Measurements from ENCODE around the gene CDKN1B.
"Not testable (repeated sequence)": the region's sequence is repeated elsewhere in the genome, so short reads cannot be mapped to it uniquely, and the experiment has no call there.

Gene CDKN1B

GRCh38 chr12:12733118-12733517 lies 15.9 kb downstream of the CDKN1B start:
- POLR2A ChIA-PET: no interaction called here
- TF ChIP-seq, protein P1, sequence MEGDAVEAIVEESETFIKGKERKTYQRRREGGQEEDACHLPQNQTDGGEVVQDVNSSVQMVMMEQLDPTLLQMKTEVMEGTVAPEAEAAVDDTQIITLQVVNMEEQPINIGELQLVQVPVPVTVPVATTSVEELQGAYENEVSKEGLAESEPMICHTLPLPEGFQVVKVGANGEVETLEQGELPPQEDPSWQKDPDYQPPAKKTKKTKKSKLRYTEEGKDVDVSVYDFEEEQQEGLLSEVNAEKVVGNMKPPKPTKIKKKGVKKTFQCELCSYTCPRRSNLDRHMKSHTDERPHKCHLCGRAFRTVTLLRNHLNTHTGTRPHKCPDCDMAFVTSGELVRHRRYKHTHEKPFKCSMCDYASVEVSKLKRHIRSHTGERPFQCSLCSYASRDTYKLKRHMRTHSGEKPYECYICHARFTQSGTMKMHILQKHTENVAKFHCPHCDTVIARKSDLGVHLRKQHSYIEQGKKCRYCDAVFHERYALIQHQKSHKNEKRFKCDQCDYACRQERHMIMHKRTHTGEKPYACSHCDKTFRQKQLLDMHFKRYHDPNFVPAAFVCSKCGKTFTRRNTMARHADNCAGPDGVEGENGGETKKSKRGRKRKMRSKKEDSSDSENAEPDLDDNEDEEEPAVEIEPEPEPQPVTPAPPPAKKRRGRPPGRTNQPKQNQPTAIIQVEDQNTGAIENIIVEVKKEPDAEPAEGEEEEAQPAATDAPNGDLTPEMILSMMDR (IDR thresholded peaks at IDR 0.05; ENCODE audit: control extremely low read depth, extremely low read depth, low read depth, missing control alignments): no peak
- DNase-seq (ENCODE audit: extremely low spot score): no peak
- CTCF ChIA-PET: interaction anchor here (0.7 to 5.6 kb wide), 3 partner anchors 9 to 356 kb away, joined by 3 to 72 read pairs (median 4); no protein-coding TSS in a partner anchor

- POLR2A ChIA-PET: interaction anchor here (1.1 kb wide), 1 partner anchor 15 kb away, joined by 3 read pairs; no protein-coding TSS in a partner anchor
- TF ChIP-seq, protein P1 (IDR thresholded peaks at IDR 0.05; ENCODE audit: control extremely low read depth, extremely low read depth, low read depth, missing control alignments): no peak
- DNase-seq (ENCODE audit: extremely low spot score): no peak
- CTCF ChIA-PET: interaction anchor here (5.6 kb wide), 1 partner anchor 10 kb away, joined by 72 read pairs; no protein-coding TSS in a partner anchor
These were observed 16.9 kb downstream of the CDKN1B start for GRCh38 chr12:12734054-12734453.

GRCh38 chr12:12734561-12735071 lies 17.4 kb downstream of the CDKN1B start:
- DNase-seq (ENCODE audit: extremely low spot score): no peak
- ChIA-PET CTCF (interaction anchor here (1.9 to 5.6 kb wide), 6 partner anchors 10 to 356 kb away, joined by 8 to 72 read pairs (median 38); partner anchors contain the start of gene DDX47), POLR2A (interaction anchor here (1.1 kb wide), 1 partner anchor 15 kb away, joined by 3 read pairs; no protein-coding TSS in a partner anchor)
- TF ChIP-seq, protein P1 (IDR thresholded peaks at IDR 0.05; ENCODE audit: control extremely low read depth, extremely low read depth, low read depth, missing control alignments): no peak

- DNase-seq (ENCODE audit: extremely low spot score): no peak
- POLR2A ChIA-PET: interaction anchor here (0.5 to 0.8 kb wide), 2 partner anchors 9 to 61 kb away, joined by 3 to 4 read pairs; no protein-coding TSS in a partner anchor
- CTCF ChIA-PET: interaction anchor here (0.9 to 5.6 kb wide), 8 partner anchors 11 to 357 kb away, joined by 4 to 72 read pairs (median 34); partner anchors contain the start of genes CDKN1B and DDX47
- TF ChIP-seq, protein P1 (IDR thresholded peaks at IDR 0.05; ENCODE audit: control extremely low read depth, extremely low read depth, low read depth, missing control alignments): no peak
These were observed 18.1 kb downstream of the CDKN1B start for GRCh38 chr12:12735301-12735700.

DNA sequence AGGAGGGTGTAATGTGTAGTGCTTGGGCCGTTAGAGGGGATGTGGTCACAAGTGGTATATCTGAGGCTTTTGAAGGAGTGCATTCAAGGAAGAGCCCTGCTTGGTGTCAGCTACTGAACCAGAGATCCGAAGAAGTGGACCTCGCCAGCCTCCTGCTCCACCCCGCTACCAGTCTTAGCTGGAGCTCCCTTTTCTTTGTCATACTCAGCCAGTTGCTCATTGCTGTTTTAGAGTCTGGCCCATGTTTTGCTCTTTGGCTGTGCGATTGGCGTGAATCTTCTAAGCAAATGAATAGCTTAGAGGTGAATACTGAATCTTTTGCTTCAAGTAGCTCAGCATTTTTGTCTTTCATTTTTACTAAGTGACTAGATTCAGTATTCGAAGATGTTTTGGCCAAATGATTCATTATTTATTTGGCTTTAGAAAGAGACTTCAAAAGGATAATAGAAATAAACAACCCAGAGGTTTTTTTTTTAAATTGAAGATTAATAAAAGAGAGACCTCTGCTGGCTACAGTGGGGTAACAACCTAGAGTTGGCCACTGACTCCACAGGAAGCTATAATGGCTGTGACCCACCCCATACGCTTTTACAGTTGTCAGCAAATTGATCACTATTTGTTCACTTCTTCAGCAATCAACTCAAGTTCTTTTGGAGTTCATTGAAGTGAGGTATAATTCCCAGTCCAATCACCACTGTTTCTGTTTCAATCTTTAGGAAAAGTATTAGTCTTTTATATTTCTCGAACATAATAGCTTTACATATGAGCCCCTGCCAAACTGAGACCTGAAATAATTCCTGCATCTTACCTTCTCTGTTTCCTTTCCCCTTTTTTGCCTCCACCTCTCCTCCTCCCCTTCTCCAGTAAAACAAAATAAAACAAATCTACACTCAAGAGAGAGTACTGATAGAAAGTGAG lies 19.9 kb downstream of the CDKN1B start:
- ChIA-PET POLR2A (interaction anchor here (0.7 to 0.8 kb wide), 4 partner anchors 21 to 1048 kb away, joined by 3 read pairs; partner anchors contain the start of genes GPR19 and GPRC5A), CTCF (interaction anchor here (0.6 to 5.6 kb wide), 57 partner anchors 10 to 659 kb away, joined by 3 to 72 read pairs (median 4); partner anchors contain the start of genes APOLD1, BORCS5, CDKN1B and DDX47)
- DNase-seq (ENCODE audit: extremely low spot score): no peak
- TF ChIP-seq, protein P1 (IDR thresholded peaks at IDR 0.05; ENCODE audit: control extremely low read depth, extremely low read depth, low read depth, missing control alignments): peak; percentile 52

DNA sequence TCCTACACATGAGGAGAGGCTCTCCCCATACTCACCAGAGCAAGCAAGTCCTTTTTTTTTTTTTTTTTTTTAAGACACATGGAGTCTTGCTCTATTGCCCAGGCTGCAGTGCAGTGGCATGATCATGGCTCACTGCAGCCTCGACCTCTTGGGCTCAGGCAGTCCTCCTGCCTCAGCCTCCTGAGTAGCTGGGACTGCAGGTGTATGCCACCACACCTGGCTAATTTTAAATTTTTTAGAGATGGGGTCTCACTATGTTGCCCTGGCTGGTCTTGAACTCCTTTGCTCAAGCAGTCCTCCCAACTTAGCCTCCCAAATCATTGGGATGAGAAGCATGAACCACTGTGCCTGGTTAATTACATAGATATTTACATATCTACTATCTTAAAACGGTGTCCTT lies 21.0 kb downstream of the CDKN1B start:
- POLR2A ChIA-PET; DNase-seq (ENCODE audit: extremely low spot score): not testable (repeated sequence)
- CTCF ChIA-PET: interaction anchor here (0.9 to 5.6 kb wide), 18 partner anchors 9 to 603 kb away, joined by 3 to 72 read pairs (median 9); partner anchors contain the start of gene DDX47
